ENCODE measurements around the gene ZNF750.
A peak's percentile ranks its signal among the peaks of the same experiment; 100 is the strongest.

The ZNF750 gene

DNA sequence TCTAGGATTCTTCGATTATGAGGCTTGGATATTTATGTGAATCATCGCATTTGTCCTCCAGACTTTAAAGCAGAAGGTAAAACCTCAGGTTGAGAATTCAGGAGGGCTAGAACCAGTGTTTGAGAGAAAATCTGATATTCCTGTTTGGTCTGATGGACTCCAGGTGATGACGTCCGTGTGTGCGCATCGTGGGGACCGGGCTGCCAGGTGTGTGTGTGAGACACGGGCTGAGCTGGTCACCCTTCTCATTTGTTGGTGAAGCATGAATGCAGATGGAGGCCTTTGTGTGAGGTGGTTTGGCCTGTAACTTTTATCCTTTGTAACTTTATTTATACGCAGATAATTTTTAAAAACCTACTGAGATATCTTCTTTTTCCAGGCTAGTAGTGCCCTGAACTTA is 42.8 kb downstream of the ZNF750 start:
- no peak overlapping the region for H3K4me3 ChIP-seq
- H3K4me2 ChIP-seq: no peak overlapping the region
- H3K36me3 ChIP-seq: peaks cover 48 to 86% (median 63%) of the 10 kb centered on the region in 11 experiments
- no peak for TF ChIP-seq Cebpa-rat (IDR thresholded peaks at IDR 0.05)
- H3K27me3 ChIP-seq: no peaks in the 10 kb centered on the region
- H3K27ac ChIP-seq: no peak overlapping the region
- peaks cover 0 to 7% (median 0%) of the 10 kb centered on the region in 10 experiments; a peak in 1 of 20 replicates for H3K4me1 ChIP-seq
- peaks cover 0 to 62% (median 50%) of the 10 kb centered on the region in 11 experiments; a peak in 17 of 22 replicates for H4K20me1 ChIP-seq
- peaks cover 0 to 18% (median 15%) of the 10 kb centered on the region in 11 experiments; a peak in 14 of 22 replicates for H3K9me3 ChIP-seq (replicated peaks in 1 of 11)
- no peak overlapping the region for H3K9ac ChIP-seq

DNA sequence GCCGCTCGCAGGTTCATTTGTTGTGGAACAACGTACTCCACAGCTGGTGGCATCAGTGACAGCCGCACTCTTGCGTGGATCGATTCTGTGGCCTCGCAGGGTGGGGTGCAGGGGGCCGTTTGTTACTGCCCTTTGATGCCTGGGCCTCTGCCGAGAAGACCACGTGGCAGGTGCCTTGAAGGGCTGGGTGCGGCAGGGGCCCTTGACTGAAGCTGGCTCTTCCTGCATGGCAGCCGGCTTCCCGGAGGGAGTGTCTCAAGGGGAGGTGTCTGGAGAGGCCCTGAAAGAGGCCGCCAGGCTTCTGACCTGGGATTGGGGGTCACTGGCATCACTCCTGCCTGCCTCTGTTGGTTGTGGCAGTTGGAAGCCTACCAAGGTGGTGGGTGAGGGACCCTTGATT is 44.2 kb downstream of the ZNF750 start:
- Histone ChIP-seq H3K27me3 (no peaks in the 10 kb centered on the region), H4K20me1 (peaks cover 0 to 68% (median 55%) of the 10 kb centered on the region in 11 experiments; a peak in 18 of 22 replicates), H3K4me3 (no peak overlapping the region), H3K27ac (no peak overlapping the region), H3K4me2 (no peak overlapping the region), H3K9ac (no peak overlapping the region), H3K4me1 (peaks cover 0 to 7% (median 0%) of the 10 kb centered on the region in 10 experiments; a peak in 1 of 20 replicates), H3K36me3 (peaks cover 43 to 87% (median 62%) of the 10 kb centered on the region in 11 experiments), H3K9me3 (replicated peaks in 1 of 11) (peaks cover 0 to 7% (median 5%) of the 10 kb centered on the region in 11 experiments; a peak in 6 of 22 replicates)
- TF ChIP-seq Cebpa-rat (IDR thresholded peaks at IDR 0.05): no peak

DNA sequence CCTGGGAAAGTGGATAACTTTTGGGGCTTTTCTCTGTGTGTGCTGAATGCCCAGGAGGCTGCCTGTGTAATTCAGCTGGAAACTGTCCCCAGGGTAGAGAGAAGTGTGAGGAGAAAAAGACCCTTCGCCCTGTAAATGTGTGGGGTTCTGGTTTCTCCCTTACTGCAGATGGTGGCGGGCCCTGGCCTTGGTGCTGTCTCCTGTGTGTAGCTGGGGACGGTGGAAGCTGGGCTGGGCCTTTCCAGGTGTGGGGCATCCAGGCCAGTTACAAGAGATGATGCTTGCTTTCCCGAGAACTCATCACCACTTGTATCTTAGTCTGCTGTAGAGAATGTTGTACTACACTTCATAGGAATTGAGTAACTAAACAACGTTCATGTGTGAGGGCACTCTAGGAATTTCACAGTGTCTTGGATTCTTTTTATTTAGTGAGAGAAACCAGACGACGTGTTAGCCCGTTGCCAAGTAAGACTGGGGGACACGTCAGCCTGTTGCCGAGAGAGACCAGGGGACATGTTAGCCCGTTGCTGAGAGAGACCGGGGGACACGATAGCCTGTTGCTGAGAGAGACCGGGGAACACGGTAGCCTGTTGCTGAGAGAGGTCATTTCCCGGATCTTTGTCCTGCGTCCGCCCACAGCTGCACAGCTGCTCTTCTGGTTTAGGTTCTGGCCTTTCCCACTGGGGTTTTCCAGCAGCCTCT is 44.9 kb downstream of the ZNF750 start:
- H4K20me1 ChIP-seq: peaks cover 0 to 75% (median 62%) of the 10 kb centered on the region in 11 experiments; a peak in 18 of 22 replicates
- no peak overlapping the region for H3K4me2 ChIP-seq
- peaks cover 38 to 87% (median 62%) of the 10 kb centered on the region in 11 experiments for H3K36me3 ChIP-seq
- H3K9ac ChIP-seq: no peak overlapping the region
- peaks cover 0 to 7% (median 0%) of the 10 kb centered on the region in 10 experiments; a peak in 1 of 20 replicates for H3K4me1 ChIP-seq
- H3K27me3 ChIP-seq: no peaks in the 10 kb centered on the region
- TF ChIP-seq Cebpa-rat (IDR thresholded peaks at IDR 0.05): no peak
- no peak overlapping the region for H3K4me3 ChIP-seq
- H3K27ac ChIP-seq: no peak overlapping the region
- H3K9me3 ChIP-seq (replicated peaks in 1 of 11): no peaks in the 10 kb centered on the region

DNA sequence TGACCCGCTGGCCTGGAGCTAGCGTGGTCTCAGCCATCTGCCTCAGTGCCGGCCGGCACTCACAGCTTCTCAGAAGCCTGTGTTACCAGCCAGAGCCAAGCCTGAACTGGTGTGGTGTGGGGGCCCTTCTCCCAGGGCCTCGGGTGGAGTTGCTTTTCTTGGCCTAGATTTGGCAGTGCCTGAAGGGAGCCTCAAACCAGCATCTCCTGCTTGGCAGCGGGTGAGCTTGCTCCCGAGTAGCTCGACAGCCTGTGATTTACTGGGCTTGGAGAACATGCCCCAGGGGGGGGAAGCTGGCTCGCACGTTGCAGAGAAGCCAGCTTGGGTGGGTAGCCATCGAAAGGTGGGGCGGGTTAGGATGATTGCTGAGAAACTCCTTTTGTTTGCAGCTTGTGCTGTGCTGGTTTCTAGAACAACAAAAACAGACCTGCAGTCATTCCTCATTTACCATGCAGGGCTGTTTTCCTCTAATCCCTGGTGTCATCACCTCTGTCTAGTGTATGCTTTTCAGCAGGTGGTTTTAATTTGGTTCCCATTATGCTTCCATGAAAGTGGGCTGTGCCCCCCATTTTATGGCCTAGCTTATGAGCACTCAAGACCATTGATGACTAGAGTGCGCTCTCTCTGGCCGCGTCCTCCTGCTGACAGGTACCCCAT is 45.7 kb downstream of the ZNF750 start:
- H3K27ac ChIP-seq: no peak overlapping the region
- H3K36me3 ChIP-seq: peaks cover 32 to 87% (median 55%) of the 10 kb centered on the region in 11 experiments
- no peak for TF ChIP-seq Cebpa-rat (IDR thresholded peaks at IDR 0.05)
- no peaks in the 10 kb centered on the region for H3K9me3 ChIP-seq (replicated peaks in 1 of 11)
- H3K9ac ChIP-seq: no peak overlapping the region; a peak in 1 of 22 replicates
- peak overlapping the region in 1 of 11 experiments; percentile 16; a peak in 1 of 22 replicates for H3K4me2 ChIP-seq
- H3K27me3 ChIP-seq: no peaks in the 10 kb centered on the region
- H3K4me1 ChIP-seq: peaks cover 0 to 7% (median 0%) of the 10 kb centered on the region in 10 experiments; a peak in 1 of 20 replicates
- peaks cover 0 to 83% (median 69%) of the 10 kb centered on the region in 11 experiments; a peak in 18 of 22 replicates for H4K20me1 ChIP-seq
- H3K4me3 ChIP-seq: no peak overlapping the region

DNA sequence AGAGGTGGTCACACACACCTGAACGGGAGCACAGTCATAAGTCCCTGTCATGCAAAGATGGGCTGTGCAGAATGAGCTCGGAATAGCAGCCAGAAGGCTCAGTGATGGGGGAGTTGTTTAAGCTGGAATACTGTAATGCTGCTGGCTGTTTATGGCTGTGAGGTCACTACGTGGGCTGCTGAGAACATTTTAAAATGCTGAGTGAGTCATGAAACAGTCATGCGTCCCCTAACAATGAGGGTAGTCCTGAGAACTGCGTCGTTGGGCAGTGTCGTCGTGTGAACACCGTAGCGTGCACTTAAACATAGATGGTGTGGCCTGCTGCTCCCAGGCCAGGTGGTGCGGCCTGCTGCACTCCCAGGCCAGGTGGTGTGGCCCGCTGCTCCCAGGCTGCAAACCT is 48.3 kb downstream of the ZNF750 start:
- no peak for TF ChIP-seq Cebpa-rat (IDR thresholded peaks at IDR 0.05)
- H3K9ac ChIP-seq: no peak overlapping the region
- no peaks in the 10 kb centered on the region for H3K9me3 ChIP-seq (replicated peaks in 1 of 11)
- H3K36me3 ChIP-seq: peaks cover 20 to 71% (median 43%) of the 10 kb centered on the region in 11 experiments; a peak in 21 of 22 replicates
- peaks cover 5 to 24% (median 15%) of the 10 kb centered on the region in 10 experiments; a peak in 19 of 20 replicates for H3K4me1 ChIP-seq
- H3K4me2 ChIP-seq: no peak overlapping the region
- no peak overlapping the region for H3K4me3 ChIP-seq
- H3K27me3 ChIP-seq: peaks cover 0 to 5% (median 0%) of the 10 kb centered on the region in 11 experiments; a peak in 5 of 22 replicates
- H3K27ac ChIP-seq: no peak overlapping the region
- peaks cover 5 to 98% (median 85%) of the 10 kb centered on the region in 11 experiments; a peak in 20 of 22 replicates for H4K20me1 ChIP-seq

DNA sequence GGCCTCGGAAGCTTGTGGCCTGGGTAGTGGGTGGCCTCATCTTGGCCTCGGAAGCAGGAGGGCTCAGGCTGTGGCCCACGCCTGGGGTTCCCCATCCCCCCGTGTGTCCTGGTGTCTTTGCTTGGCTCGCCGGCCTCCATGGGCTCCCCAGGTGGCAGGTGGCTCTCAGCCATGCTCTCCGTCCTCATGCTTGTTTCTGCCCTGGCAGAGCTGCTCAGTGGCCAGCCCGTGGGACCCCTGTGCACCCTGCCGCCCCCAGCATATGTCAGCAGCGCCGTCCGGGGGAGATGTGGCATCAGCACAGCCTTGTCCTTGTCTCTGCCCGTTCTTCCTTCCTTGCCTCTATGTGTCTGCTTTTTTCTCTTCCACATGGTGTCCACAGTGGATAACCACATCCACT is 49.4 kb downstream of the ZNF750 start:
- Histone ChIP-seq H3K4me3 (no peak overlapping the region), H3K27me3 (peaks cover 0 to 14% (median 0%) of the 10 kb centered on the region in 11 experiments; a peak in 5 of 22 replicates), H3K27ac (no peak overlapping the region), H3K9ac (no peak overlapping the region), H4K20me1 (peaks cover 5 to 98% (median 81%) of the 10 kb centered on the region in 11 experiments; a peak in 20 of 22 replicates), H3K9me3 (replicated peaks in 1 of 11) (no peaks in the 10 kb centered on the region), H3K4me1 (peaks cover 11 to 35% (median 25%) of the 10 kb centered on the region in 10 experiments; a peak in 19 of 20 replicates), H3K36me3 (peaks cover 8 to 64% (median 31%) of the 10 kb centered on the region in 11 experiments; a peak in 21 of 22 replicates), H3K4me2 (no peak overlapping the region)
- no peak for TF ChIP-seq Cebpa-rat (IDR thresholded peaks at IDR 0.05)

DNA sequence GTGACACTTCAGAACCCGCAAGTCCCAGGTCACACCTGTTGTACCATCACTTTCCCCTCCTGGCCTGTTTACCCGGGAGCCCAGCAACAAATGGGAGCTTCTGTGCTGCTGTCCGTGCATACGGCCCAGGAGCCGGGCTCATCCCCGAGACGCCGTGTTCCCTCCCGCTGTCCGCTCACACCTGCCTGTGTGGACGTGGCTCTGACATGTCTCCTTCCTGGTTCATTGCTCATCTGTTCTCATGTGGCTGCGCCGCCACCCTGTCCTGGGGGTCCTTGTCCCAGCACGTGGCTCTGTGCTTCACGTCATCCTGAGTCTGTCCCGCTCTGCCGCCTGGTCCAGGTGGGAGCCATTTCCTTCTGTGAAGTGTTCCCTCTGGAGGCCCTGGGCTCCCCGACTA is 50.0 kb downstream of the ZNF750 start:
- Histone ChIP-seq H3K9me3 (replicated peaks in 1 of 11) (no peaks in the 10 kb centered on the region), H3K9ac (no peak overlapping the region), H3K36me3 (peaks cover 6 to 59% (median 27%) of the 10 kb centered on the region in 11 experiments; a peak in 20 of 22 replicates), H4K20me1 (peaks cover 5 to 92% (median 76%) of the 10 kb centered on the region in 11 experiments; a peak in 20 of 22 replicates), H3K4me1 (peaks cover 11 to 35% (median 25%) of the 10 kb centered on the region in 10 experiments; a peak in 19 of 20 replicates), H3K27me3 (peaks cover 0 to 14% (median 0%) of the 10 kb centered on the region in 11 experiments; a peak in 5 of 22 replicates), H3K27ac (no peak overlapping the region), H3K4me3 (no peak overlapping the region), H3K4me2 (no peak overlapping the region)
- no peak for TF ChIP-seq Cebpa-rat (IDR thresholded peaks at IDR 0.05)

DNA sequence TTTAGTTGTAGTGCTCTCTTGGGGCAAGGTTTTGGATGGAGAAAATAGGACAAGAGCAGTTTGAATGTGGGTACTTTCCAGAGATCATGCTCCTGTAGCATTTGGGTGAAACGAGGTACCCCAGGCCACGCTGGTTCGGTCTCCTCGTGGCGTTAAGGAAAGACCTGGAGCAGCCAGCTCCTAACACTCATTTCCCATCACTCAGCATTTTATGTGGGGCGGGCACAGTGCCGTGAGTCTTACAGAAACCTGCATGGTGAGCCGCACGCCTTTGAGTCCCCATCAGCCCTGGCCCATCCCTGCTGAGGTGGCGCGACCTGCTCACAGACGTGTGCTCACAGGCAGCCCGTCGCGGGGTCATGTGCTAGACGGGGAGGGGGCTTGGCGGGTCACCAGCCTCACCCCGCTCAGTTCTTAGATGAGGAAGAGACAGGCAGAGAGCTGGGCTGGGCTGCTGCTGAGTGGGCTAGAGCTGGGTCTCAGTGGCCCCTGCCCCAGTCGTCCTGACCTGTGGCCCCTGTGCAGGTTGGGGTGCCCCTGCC is 50.7 kb downstream of the ZNF750 start:
- H4K20me1 ChIP-seq: peaks cover 5 to 88% (median 75%) of the 10 kb centered on the region in 11 experiments; a peak in 20 of 22 replicates
- peak overlapping the region in 2 of 11 experiments; percentile 66 to 68; a peak in 1 of 22 replicates for H3K4me2 ChIP-seq
- H3K27ac ChIP-seq: no peak overlapping the region
- H3K36me3 ChIP-seq: peaks cover 7 to 59% (median 29%) of the 10 kb centered on the region in 11 experiments; a peak in 20 of 22 replicates
- peaks cover 0 to 14% (median 0%) of the 10 kb centered on the region in 11 experiments; a peak in 5 of 22 replicates for H3K27me3 ChIP-seq
- H3K4me1 ChIP-seq: peaks cover 11 to 35% (median 25%) of the 10 kb centered on the region in 10 experiments; a peak in 19 of 20 replicates
- no peak for TF ChIP-seq Cebpa-rat (IDR thresholded peaks at IDR 0.05)
- no peak overlapping the region for H3K4me3 ChIP-seq
- no peaks in the 10 kb centered on the region for H3K9me3 ChIP-seq (replicated peaks in 1 of 11)
- no peak overlapping the region for H3K9ac ChIP-seq

Measured in BLaER1 treated with 17β-estradiol and CSF1 and Interleukin-3, amounts not matched to agents 10 nM and 100 nM (cell line).